A673 (cell line): Measurements from ENCODE around the gene EGLN2. TPM values are rescaled to one million over a fixed set of nuclear protein-coding genes. Genes with fewer than 3 reads are reported as not detected.
"Not testable (repeated sequence)": the region's sequence is repeated elsewhere in the genome, so short reads cannot be mapped to it uniquely, and the experiment has no call there.

Experiments
- BruUV-seq: library from RNA; stranded (reverse); fragments of 400-500 nt; replicated peaks from 2 replicates; lab custom pipeline; 2021; lab: Mats Ljungman, UMichigan
- CTCF ChIA-PET: fragments of 300-600 bp; sonication (Branson Sonifier 250); formaldehyde crosslinking; loops from one replicate; lab custom pipeline; 2022; ENCODE audit warnings: antibody characterized with exemption; lab: Charles Lee
- POLR2A ChIA-PET: fragments of 300-600 bp; sonication (Branson Sonifier 250); formaldehyde crosslinking; loops from one replicate; lab custom pipeline; 2022; ENCODE audit warnings: antibody characterized with exemption; ENCODE audit not compliant: low non-redundant PET; lab: Charles Lee
- DNase-seq: peaks from one replicate; pipeline ENCODE4 v3.0.0-alpha.2; 2015; ENCODE audit warnings: low spot score
- H3K27ac ChIP-seq: fragments of 200-600 bp; sonication (generic); 2 replicates; pipeline ENCODE4 v1.5.1; 2016; ENCODE audit warnings: mixed run types, low read depth, mild to moderate bottlenecking, mixed read lengths, antibody characterized with exemption, low read length; ENCODE audit not compliant: poor library complexity, severe bottlenecking
- H3K27me3 ChIP-seq: fragments of 200-600 bp; sonication (generic); replicated peaks from 2 replicates; pipeline ENCODE4 v1.6.1; 2017; ENCODE audit warnings: mixed run types, low read depth, mild to moderate bottlenecking, mixed read lengths, antibody characterized with exemption, low read length; ENCODE audit not compliant: insufficient read depth, poor library complexity
- H3K36me3 ChIP-seq: fragments of 200-600 bp; sonication (generic); 2 replicates; pipeline ENCODE4 v1.6.1; 2016; ENCODE audit warnings: mixed run types, mild to moderate bottlenecking, mixed read lengths, antibody characterized with exemption, low read length; ENCODE audit not compliant: insufficient read depth, poor library complexity, severe bottlenecking
- H3K4me1 ChIP-seq: fragments of 200-600 bp; sonication (generic); 2 replicates; pipeline ENCODE4 v1.6.1; 2017; ENCODE audit warnings: mixed run types, mild to moderate bottlenecking, mixed read lengths, antibody characterized with exemption, low read length; ENCODE audit not compliant: insufficient read depth, poor library complexity, severe bottlenecking
- H3K4me3 ChIP-seq: fragments of 200-600 bp; sonication (generic); 2 replicates; pipeline ENCODE4 v1.5.1; 2016; ENCODE audit warnings: low read depth, mixed run types, mild to moderate bottlenecking, mixed read lengths, low read length; ENCODE audit not compliant: poor library complexity, severe bottlenecking
- H3K9me3 ChIP-seq: fragments of 200-600 bp; sonication (generic); 2 replicates; pipeline ENCODE4 v1.6.1; 2016; ENCODE audit warnings: mixed run types, low read depth, mild to moderate bottlenecking, mixed read lengths, antibody characterized with exemption, low read length; ENCODE audit not compliant: poor library complexity, severe bottlenecking
- CTCF ChIP-seq: fragments of 300-800, 200-600 bp; sonication (generic); conservative IDR thresholded peaks from 2 replicates; pipeline ENCODE4 v1.5.1; 2017; ENCODE audit warnings: low read depth, mild to moderate bottlenecking, antibody characterized with exemption, low read length, moderate library complexity, mixed read lengths
- EZH2 ChIP-seq: fragments of 200-600 bp; sonication (generic); IDR thresholded peaks from 2 replicates; pipeline ENCODE4 v1.6.1; 2017; ENCODE audit warnings: borderline replicate concordance, low read depth, mild to moderate bottlenecking, mixed read lengths, antibody characterized with exemption, low read length; ENCODE audit not compliant: poor library complexity, severe bottlenecking
- intact Hi-C: fragments of 100-400 bp; cut with micrococcal nuclease; formaldehyde crosslinking; loops from one replicate; pipeline ENCODE4 v1.10.0; 2022; ENCODE audit not compliant: unreplicated experiment
- total RNA-seq: library from RNA; stranded (reverse); gene quantifications from 2 replicates; pipeline ENCODE4 v1.2.3, GENCODE V29; 2021

The EGLN2 gene
- total RNA-seq, 1 experiment from 2014 or later = 113 TPM

GRCh38 chr19:40818480-40819399 is 19.7 kb downstream of the EGLN2 start:
- intact Hi-C loops = loop anchor here (1.0 kb wide), 1 partner anchor 155 kb away; no protein-coding TSS in a partner anchor
- not testable (repeated sequence) for DNase-seq, H3K36me3 ChIP-seq, H3K27ac ChIP-seq, H3K9me3 ChIP-seq, H3K27me3 ChIP-seq, BruUV-seq, H3K4me1 ChIP-seq, H3K4me3 ChIP-seq
- ChIA-PET POLR2A (interaction anchor here (0.5 kb wide), 1 partner anchor 65 kb away, joined by 6 read pairs; no protein-coding TSS in a partner anchor), CTCF (interaction anchor here (1.2 kb wide), 1 partner anchor 12 kb away, joined by 4 read pairs; no protein-coding TSS in a partner anchor)

- not testable (repeated sequence) for H3K4me3 ChIP-seq, H3K27ac ChIP-seq, DNase-seq, BruUV-seq, H3K27me3 ChIP-seq, H3K36me3 ChIP-seq, H3K4me1 ChIP-seq, H3K9me3 ChIP-seq
- ChIA-PET POLR2A (interaction anchor here (0.5 kb wide), 1 partner anchor 66 kb away, joined by 6 read pairs; no protein-coding TSS in a partner anchor), CTCF (interaction anchor here (0.6 to 1.2 kb wide), 4 partner anchors 13 to 349 kb away, joined by 3 to 5 read pairs (median 4); no protein-coding TSS in a partner anchor)
- intact Hi-C loops = loop anchor here (1.0 kb wide), 1 partner anchor 156 kb away; no protein-coding TSS in a partner anchor
- TF ChIP-seq CTCF = peak; percentile 72
Observed at GRCh38 chr19:40819479-40820234, 20.7 kb downstream of the EGLN2 start.

GRCh38 chr19:40822161-40822560 is 23.2 kb downstream of the EGLN2 start:
- Histone ChIP-seq H3K4me1 (no peaks in the 10 kb centered on the region), H3K4me3 (no peak overlapping the region), H3K36me3 (no peaks in the 10 kb centered on the region), H3K27ac (no peak overlapping the region), H3K9me3 (no peaks in the 10 kb centered on the region), H3K27me3 (no peaks in the 10 kb centered on the region)
- POLR2A ChIA-PET = no interaction called here
- intact Hi-C loops = no loop called here
- TF ChIP-seq EZH2 (no peak), CTCF (no peak)
- no peak for DNase-seq
- CTCF ChIA-PET = no interaction called here
- BruUV-seq = no TSS peak

DNA sequence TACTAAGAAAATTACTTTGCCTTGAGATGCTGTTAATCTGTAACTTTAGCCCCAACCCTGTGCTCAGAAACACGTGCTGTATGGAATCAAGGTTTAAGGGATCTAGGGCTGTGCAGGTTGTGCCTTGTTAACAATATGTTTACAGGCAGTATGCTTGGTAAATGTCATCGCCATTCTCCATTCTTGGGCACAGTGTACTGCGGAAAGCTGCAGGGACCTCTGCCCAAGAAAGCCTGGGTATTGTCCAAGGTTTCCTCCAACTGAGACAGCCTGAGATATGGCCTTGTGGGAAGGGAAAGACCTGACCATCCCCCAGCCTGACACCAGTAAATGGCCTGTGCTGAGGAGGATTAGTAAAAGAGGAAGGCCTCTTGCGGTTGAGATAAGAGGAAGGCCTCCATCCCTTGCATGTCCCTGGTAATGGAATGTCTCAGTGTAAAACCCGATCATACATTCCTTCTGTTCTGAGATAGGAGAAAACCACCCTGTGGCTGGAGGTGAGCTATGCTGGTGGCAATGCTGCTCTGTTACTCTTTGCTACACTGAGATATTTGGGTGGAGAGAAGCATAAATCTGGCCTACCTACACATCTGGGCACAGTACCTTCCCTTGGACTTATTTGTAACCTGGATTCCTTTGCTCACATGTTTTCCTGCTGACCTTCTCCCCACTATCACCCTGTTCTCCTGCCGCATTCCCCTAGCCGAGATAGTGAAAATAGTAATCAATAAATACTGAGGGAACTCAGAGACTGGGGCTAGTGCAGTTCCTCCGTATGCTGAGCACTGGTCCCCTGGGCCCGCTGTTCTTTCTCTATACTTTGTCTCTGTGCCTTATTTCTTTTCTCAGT is 23.9 kb downstream of the EGLN2 start:
- H3K4me1 ChIP-seq, CTCF ChIA-PET, H3K27me3 ChIP-seq, H3K4me3 ChIP-seq, H3K9me3 ChIP-seq, POLR2A ChIA-PET, H3K36me3 ChIP-seq, DNase-seq, H3K27ac ChIP-seq, intact Hi-C loops, BruUV-seq: not testable (repeated sequence)

DNA sequence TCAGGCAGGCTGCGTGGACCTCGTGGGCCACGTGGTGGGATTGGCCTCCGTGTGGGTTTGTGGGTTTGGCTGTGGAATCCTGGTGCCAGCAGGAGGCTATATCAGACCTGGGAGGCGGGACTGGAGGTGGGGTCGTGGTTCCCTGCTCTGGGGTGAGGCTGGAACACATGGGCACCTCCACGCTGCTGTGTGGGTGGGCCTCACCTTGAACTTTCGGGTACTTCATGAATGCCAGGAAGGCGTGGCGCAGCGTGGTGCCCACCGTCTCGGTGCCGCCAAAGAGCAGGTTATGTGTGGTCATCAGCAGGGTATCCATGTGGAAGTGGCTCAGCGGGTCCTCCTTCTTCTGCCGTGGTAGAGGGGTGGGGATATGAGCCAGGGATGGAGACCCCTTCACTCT is 25.9 kb downstream of the EGLN2 start:
- intact Hi-C loops, H3K4me1 ChIP-seq, H3K27me3 ChIP-seq, BruUV-seq, CTCF ChIA-PET, POLR2A ChIA-PET, H3K4me3 ChIP-seq, H3K9me3 ChIP-seq, H3K27ac ChIP-seq, DNase-seq, H3K36me3 ChIP-seq: not testable (repeated sequence)
